IMR-90 (cell line): ENCODE measurements around the gene WWC2. TPM values are rescaled to one million over a fixed set of nuclear protein-coding genes. Genes with fewer than 3 reads are reported as not detected.

Experiments
- ATAC-seq: fragments of 200-7000 bp; cut with Tn5 transposase; 2 replicates; pipeline ENCODE4 v1.9.1; 2020; ENCODE audit warnings: low read depth, mild to moderate bottlenecking, moderate library complexity
- BruUV-seq: library from RNA; stranded (reverse); fragments of 400-500 nt; replicated peaks from 2 replicates; lab custom pipeline; 2021; lab: Mats Ljungman, UMichigan
- CTCF ChIA-PET: fragments of 300-600 bp; formaldehyde crosslinking; extraction: SDS; loops from one replicate; lab custom pipeline; 2021; ENCODE audit warnings: antibody characterized with exemption; lab: Yijun Ruan, JAX
- POLR2A ChIA-PET: fragments of 300-600 bp; sonication (Branson Sonifier 250); formaldehyde crosslinking; loops from one replicate; lab custom pipeline; 2022; ENCODE audit warnings: antibody characterized with exemption; ENCODE audit not compliant: unreplicated experiment; lab: Charles Lee
- DNase-seq: peaks from one replicate; pipeline ENCODE4 v3.0.0; 2013
- H2AFZ ChIP-seq: replicated peaks from 2 replicates; pipeline ENCODE3; 2013; ENCODE audit warnings: low read length, mild to moderate bottlenecking; ENCODE audit not compliant: poor library complexity
- H2AK5ac ChIP-seq: 2 replicates; pipeline ENCODE4 v1.6.1; 2013; ENCODE audit warnings: low read depth, low read length, inconsistent platforms
- H2AK9ac ChIP-seq: replicated peaks from 2 replicates; pipeline ENCODE3; 2013; ENCODE audit warnings: mild to moderate bottlenecking, low read depth, low read length, moderate library complexity; ENCODE audit not compliant: poor library complexity
- H2BK120ac ChIP-seq: 2 replicates; pipeline ENCODE4 v1.6.1; 2013; ENCODE audit warnings: low read depth, low read length, inconsistent platforms
- H2BK15ac ChIP-seq: 3 replicates; pipeline ENCODE4 v1.6.1; 2013; ENCODE audit warnings: low read depth, low read length, inconsistent platforms
- H2BK20ac ChIP-seq: 2 replicates; pipeline ENCODE4 v1.6.1; 2013; ENCODE audit warnings: low read depth, mild to moderate bottlenecking, inconsistent platforms, low read length, moderate library complexity
- H2BK5ac ChIP-seq: 2 replicates; pipeline ENCODE4 v1.6.1; 2013; ENCODE audit warnings: mild to moderate bottlenecking, low read depth, low read length, inconsistent platforms; ENCODE audit not compliant: poor library complexity, severe bottlenecking
- H3K14ac ChIP-seq: replicated peaks from 2 replicates; pipeline ENCODE4 v1.6.1; 2013; ENCODE audit warnings: low read depth, low read length, inconsistent platforms
- H3K18ac ChIP-seq: 2 replicates; pipeline ENCODE4 v1.6.1; 2013; ENCODE audit warnings: low read depth, low read length, control low read depth
- H3K23ac ChIP-seq: 2 replicates; pipeline ENCODE4 v1.6.1; 2013; ENCODE audit warnings: low read depth, low read length, inconsistent platforms
- H3K27ac ChIP-seq: 2 replicates; pipeline ENCODE4 v1.5.1; 2013; ENCODE audit warnings: mild to moderate bottlenecking, control low read depth, low read length; ENCODE audit not compliant: insufficient read depth
- H3K27me3 ChIP-seq: 2 replicates; pipeline ENCODE4 v1.6.1; 2013; ENCODE audit warnings: low read length; ENCODE audit not compliant: control insufficient read depth, insufficient read depth
- H3K36me3 ChIP-seq: 2 replicates; pipeline ENCODE4 v1.6.1; 2013; ENCODE audit warnings: low read length, mixed read lengths; ENCODE audit not compliant: control insufficient read depth, insufficient read depth
- H3K4ac ChIP-seq: 2 replicates; pipeline ENCODE4 v1.6.1; 2013; ENCODE audit warnings: low read depth, low read length, inconsistent platforms
- H3K4me1 ChIP-seq: 2 replicates; pipeline ENCODE4 v1.6.1; 2013; ENCODE audit warnings: low read length, mixed read lengths; ENCODE audit not compliant: control insufficient read depth, insufficient read depth
- H3K4me2 ChIP-seq: 2 replicates; pipeline ENCODE4 v1.6.1; 2013; ENCODE audit warnings: low read depth, mild to moderate bottlenecking, control low read depth, low read length, moderate library complexity
- H3K4me3 ChIP-seq: 2 replicates; pipeline ENCODE4 v1.5.1; 2013; ENCODE audit warnings: low read depth, mild to moderate bottlenecking, control low read depth, low read length, moderate library complexity; ENCODE audit not compliant: insufficient read depth
- H3K56ac ChIP-seq: 2 replicates; pipeline ENCODE4 v1.6.1; 2013; ENCODE audit warnings: low read length, inconsistent platforms; ENCODE audit not compliant: insufficient read depth; ENCODE audit errors: extremely low read depth
- H3K79me1 ChIP-seq, 2 experiments: 2 replicates each; pipeline ENCODE4 v1.6.1; 2013; ENCODE audit warnings: low read length in 2 of 2, inconsistent platforms in 1 of 2, low read depth in 1 of 2
- H3K9ac ChIP-seq: 2 replicates; pipeline ENCODE4 v1.6.1; 2013; ENCODE audit warnings: low read depth, low read length, control low read depth
- H3K9me1 ChIP-seq: 2 replicates; pipeline ENCODE4 v1.6.1; 2013; ENCODE audit warnings: low read length, inconsistent platforms; ENCODE audit not compliant: insufficient read depth
- H3K9me3 ChIP-seq: 2 replicates; pipeline ENCODE4 v1.6.1; 2013; ENCODE audit warnings: low read length; ENCODE audit not compliant: control insufficient read depth, insufficient read depth
- H4K20me1 ChIP-seq: 2 replicates; pipeline ENCODE4 v1.6.1; 2013; ENCODE audit warnings: low read length, inconsistent platforms; ENCODE audit not compliant: insufficient read depth
- H4K5ac ChIP-seq: 2 replicates; pipeline ENCODE4 v1.6.1; 2013; ENCODE audit warnings: mild to moderate bottlenecking, low read depth, low read length, control low read depth
- H4K8ac ChIP-seq, 2 experiments: 2 replicates each; pipeline ENCODE4 v1.6.1; 2013; ENCODE audit warnings: low read depth in 2 of 2, low read length in 2 of 2, control low read depth in 1 of 2, inconsistent platforms in 1 of 2
- H4K91ac ChIP-seq: 2 replicates; pipeline ENCODE4 v1.6.1; 2013; ENCODE audit warnings: low read depth, low read length, inconsistent platforms; ENCODE audit not compliant: insufficient read depth
- BHLHE40 ChIP-seq: fragments of 150-350 bp; IDR thresholded peaks from 2 replicates; pipeline ENCODE4 v1.6.1; 2016; ENCODE audit warnings: mild to moderate bottlenecking, low read depth, low read length
- CEBPB ChIP-seq: IDR thresholded peaks from 2 replicates; pipeline ENCODE4 v1.6.1; 2012; ENCODE audit warnings: low read depth, low read length, improper control_type of control experiment
- CHD1 ChIP-seq: IDR thresholded peaks from 2 replicates; pipeline ENCODE4 v1.6.1; 2012; ENCODE audit warnings: low read depth, low read length, improper control_type of control experiment
- CTCF ChIP-seq: conservative IDR thresholded peaks from 2 replicates; pipeline ENCODE4 v1.5.1; 2012; ENCODE audit warnings: mild to moderate bottlenecking, low read depth, low read length, improper control_type of control experiment
- FOS ChIP-seq: fragments of 150-350 bp; IDR thresholded peaks from 2 replicates; pipeline ENCODE4 v1.6.1; 2016; ENCODE audit warnings: low read depth, low read length
- MAFK ChIP-seq: IDR thresholded peaks from 2 replicates; pipeline ENCODE4 v1.6.1; 2012; ENCODE audit warnings: low read depth, low read length, improper control_type of control experiment
- MAZ ChIP-seq: IDR thresholded peaks from 2 replicates; pipeline ENCODE4 v1.6.1; 2012; ENCODE audit warnings: low read depth, mild to moderate bottlenecking, low read length, improper control_type of control experiment, moderate library complexity, borderline replicate concordance
- MXI1 ChIP-seq: IDR thresholded peaks from 2 replicates; pipeline ENCODE4 v1.6.1; 2012; ENCODE audit warnings: low read depth, mild to moderate bottlenecking, low read length, moderate library complexity, borderline replicate concordance
- NFE2L2 ChIP-seq: fragments of 150-350 bp; IDR thresholded peaks from 2 replicates; pipeline ENCODE4 v1.6.1; 2016; ENCODE audit warnings: low read depth, mild to moderate bottlenecking, low read length
- POLR2A ChIP-seq: IDR thresholded peaks from 2 replicates; pipeline ENCODE4 v1.6.1; 2012; ENCODE audit warnings: mild to moderate bottlenecking, low read depth, low read length
- RAD21 ChIP-seq: IDR thresholded peaks from 2 replicates; pipeline ENCODE4 v1.6.1; 2012; ENCODE audit warnings: low read length, improper control_type of control experiment
- RCOR1 ChIP-seq: IDR thresholded peaks from 2 replicates; pipeline ENCODE4 v1.6.1; 2012; ENCODE audit warnings: mild to moderate bottlenecking, low read length, improper control_type of control experiment; ENCODE audit not compliant: insufficient replicate concordance
- RFX5 ChIP-seq: IDR thresholded peaks from 2 replicates; pipeline ENCODE4 v1.8.0; 2012; ENCODE audit warnings: low read depth, mild to moderate bottlenecking, low read length, moderate library complexity
- SMC3 ChIP-seq: fragments of 150-350 bp; IDR thresholded peaks from 2 replicates; pipeline ENCODE4 v1.6.1; 2016; ENCODE audit warnings: low read depth, mild to moderate bottlenecking, antibody characterized with exemption, low read length, moderate library complexity
- whole genome bisulfite sequencing, 2 experiments: methylation state at CpG; one replicate each; pipeline versions ENCODE4 v1.1.5 to v1.1.7; 2013; ENCODE audit warnings: missing lambda C conversion rate in 2 of 2; ENCODE audit not compliant: insufficient read length in 1 of 2; ENCODE audit errors: extremely low coverage in 2 of 2; 5-methylcytosine and 5-hydroxymethylcytosine counted together
- dilution Hi-C: fragments of 300-500 bp; cut with HindIII; formaldehyde crosslinking; loops from one replicate; pipeline ENCODE4 v1.14.3; 2018; ENCODE audit warnings: low sequenced_read_pairs; ENCODE audit not compliant: unreplicated experiment
- in situ Hi-C: fragments of 300-500 bp; cut with MboI; formaldehyde crosslinking; loops from 3 replicates; pipeline ENCODE4 v1.14.3; 2019; ENCODE audit warnings: low sequenced_read_pairs, inconsistent platforms, mixed read lengths
- intact Hi-C: fragments of 100-400 bp; cut with micrococcal nuclease; formaldehyde crosslinking; loops from 2 replicates; pipeline ENCODE4 v1.10.0; 2022
- polyA plus RNA-seq, 3 experiments: library from polyadenylated mRNA; depleted of rRNA; stranded (reverse); fragments of >200 nt; gene quantifications; 2 replicates each; pipeline ENCODE4 v1.2.3, GENCODE V29; 2012; ENCODE audit warnings: low replicate concordance in 1 of 3
- total RNA-seq: library from RNA; depleted of rRNA; stranded (reverse); fragments of >200 nt; gene quantifications from 2 replicates; pipeline ENCODE4 v1.2.3, GENCODE V29; 2012
- TF ChIP-seq, protein P1 (sequence below): fragments of 150-350 bp; IDR thresholded peaks from 2 replicates; pipeline ENCODE4 v1.6.1; 2016; ENCODE audit warnings: low read depth, mild to moderate bottlenecking, low read length, moderate library complexity, borderline replicate concordance
- TF ChIP-seq, protein P2 (sequence below): fragments of 150-350 bp; IDR thresholded peaks from 2 replicates; pipeline ENCODE4 v1.6.1; 2017; ENCODE audit warnings: mild to moderate bottlenecking, antibody characterized with exemption, low read length, low read depth

WWC2 gene
- total and polyA plus RNA-seq, 2 of the 4 experiments (the other 2 are of a cell fraction) = 26.6 to 27.4 TPM

- H2BK5ac ChIP-seq = no peak overlapping the region
- no CpG with 5 or more reads among the region's 3 CpGs for WGBS, 2 experiments
- no peak overlapping the region for H3K4me3 ChIP-seq
- no peak for ATAC-seq
- H4K91ac ChIP-seq = no peak overlapping the region
- no peak overlapping the region for H2BK20ac ChIP-seq
- no peak overlapping the region for H3K27ac ChIP-seq
- no peak overlapping the region for H2BK15ac ChIP-seq
- H3K18ac ChIP-seq = no peak overlapping the region
- ChIA-PET CTCF (interaction anchor here (0.7 kb wide), 1 partner anchor 266 kb away, joined by 3 read pairs; no protein-coding TSS in a partner anchor), POLR2A (no interaction called here)
- in situ Hi-C loops = no loop called here
- no peaks in the 10 kb centered on the region; the same call in none of the 2 replicates for H3K9me1 ChIP-seq
- no peaks in the 10 kb centered on the region for H3K9me3 ChIP-seq
- H2AK9ac ChIP-seq = no peak overlapping the region
- H4K5ac ChIP-seq = no peak overlapping the region
- H2AFZ ChIP-seq = no peak overlapping the region
- no peak overlapping the region for H2BK120ac ChIP-seq
- no peak overlapping the region for H3K4ac ChIP-seq
- no peak for DNase-seq
- H4K20me1 ChIP-seq = peaks cover 9% of the 10 kb centered on the region; the same call in 1 of the 2 replicates
- BruUV-seq = no TSS peak
- intact Hi-C loops = no loop called here
- no peak overlapping the region for H3K56ac ChIP-seq
- no peak overlapping the region for H3K4me2 ChIP-seq
- TF ChIP-seq BHLHE40 (no peak), RAD21 (no peak), CTCF (no peak), POLR2A (no peak), RFX5 (no peak), SMC3 (no peak), MAZ (no peak), MXI1 (no peak), CHD1 (no peak), RCOR1 (no peak), FOS (no peak), CEBPB (no peak), NFE2L2 (no peak), MAFK (no peak)
- TF ChIP-seq, protein P1, sequence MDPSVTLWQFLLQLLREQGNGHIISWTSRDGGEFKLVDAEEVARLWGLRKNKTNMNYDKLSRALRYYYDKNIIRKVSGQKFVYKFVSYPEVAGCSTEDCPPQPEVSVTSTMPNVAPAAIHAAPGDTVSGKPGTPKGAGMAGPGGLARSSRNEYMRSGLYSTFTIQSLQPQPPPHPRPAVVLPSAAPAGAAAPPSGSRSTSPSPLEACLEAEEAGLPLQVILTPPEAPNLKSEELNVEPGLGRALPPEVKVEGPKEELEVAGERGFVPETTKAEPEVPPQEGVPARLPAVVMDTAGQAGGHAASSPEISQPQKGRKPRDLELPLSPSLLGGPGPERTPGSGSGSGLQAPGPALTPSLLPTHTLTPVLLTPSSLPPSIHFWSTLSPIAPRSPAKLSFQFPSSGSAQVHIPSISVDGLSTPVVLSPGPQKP = no peak
- TF ChIP-seq, protein P2, sequence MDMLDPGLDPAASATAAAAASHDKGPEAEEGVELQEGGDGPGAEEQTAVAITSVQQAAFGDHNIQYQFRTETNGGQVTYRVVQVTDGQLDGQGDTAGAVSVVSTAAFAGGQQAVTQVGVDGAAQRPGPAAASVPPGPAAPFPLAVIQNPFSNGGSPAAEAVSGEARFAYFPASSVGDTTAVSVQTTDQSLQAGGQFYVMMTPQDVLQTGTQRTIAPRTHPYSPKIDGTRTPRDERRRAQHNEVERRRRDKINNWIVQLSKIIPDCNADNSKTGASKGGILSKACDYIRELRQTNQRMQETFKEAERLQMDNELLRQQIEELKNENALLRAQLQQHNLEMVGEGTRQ = no peak
- no peak overlapping the region for H3K9ac ChIP-seq
- no peak overlapping the region for H3K14ac ChIP-seq
- H3K27me3 ChIP-seq = no peaks in the 10 kb centered on the region
- H3K4me1 ChIP-seq = peaks cover 7% of the 10 kb centered on the region
- dilution Hi-C loops = no loop called here
- H3K36me3 ChIP-seq = peaks cover 7% of the 10 kb centered on the region
- H4K8ac ChIP-seq = no peak overlapping the region
- H3K79me1 ChIP-seq = peaks cover 40 to 66% of the 10 kb centered on the region in 2 experiments
- no peak overlapping the region for H3K23ac ChIP-seq
- no peak overlapping the region for H2AK5ac ChIP-seq
These were observed 98.1 kb downstream of the WWC2 start for GRCh38 chr4:183197140-183197539.
